GM23338 (cell line): Measurements from ENCODE around the gene UNC93B1. TPM values are rescaled to one million over a fixed set of nuclear protein-coding genes. Genes with fewer than 3 reads are reported as not detected.

Experiments used
- ATAC-seq: fragments of 200-7000 bp; cut with Tn5 transposase; 3 replicates; pipeline ENCODE4 v1.9.1; 2020
- DNase-seq: peaks from one replicate; pipeline ENCODE4 v3.0.0-alpha.2; 2015; ENCODE audit warnings: low spot score
- H2AFZ ChIP-seq: fragments of 200-600 bp; sonication (generic); 2 replicates; pipeline ENCODE4 v1.8.0; 2016; ENCODE audit warnings: antibody characterized with exemption, mild to moderate bottlenecking, moderate library complexity
- H3F3A ChIP-seq: fragments of 200-600 bp; sonication (generic); replicated peaks from 2 replicates; pipeline ENCODE4 v1.8.0; 2017; ENCODE audit warnings: antibody characterized with exemption, mixed run types, low read depth
- H3K27ac ChIP-seq: fragments of 200-600 bp; sonication (generic); 2 replicates; pipeline ENCODE4 v1.6.1; 2016; ENCODE audit warnings: low read depth
- H3K27me3 ChIP-seq: fragments of 200-600 bp; sonication (generic); 2 replicates; pipeline ENCODE4 v1.8.0; 2016; ENCODE audit warnings: mild to moderate bottlenecking, mixed run types, moderate library complexity; ENCODE audit not compliant: insufficient read depth
- H3K36me3 ChIP-seq: fragments of 200-600 bp; sonication (generic); 2 replicates; pipeline ENCODE4 v1.8.0; 2016; ENCODE audit warnings: mild to moderate bottlenecking; ENCODE audit not compliant: insufficient read depth
- H3K4me1 ChIP-seq: fragments of 200-600 bp; sonication (generic); 2 replicates; pipeline ENCODE4 v1.8.0; 2016; ENCODE audit warnings: mild to moderate bottlenecking, moderate library complexity; ENCODE audit not compliant: insufficient read depth
- H3K4me2 ChIP-seq: fragments of 200-600 bp; sonication (generic); 2 replicates; pipeline ENCODE4 v1.7.1; 2017; ENCODE audit warnings: mixed run types
- H3K4me3 ChIP-seq: fragments of 200-600 bp; sonication (generic); 2 replicates; pipeline ENCODE4 v1.6.1; 2016; ENCODE audit warnings: mixed run types
- H3K79me2 ChIP-seq: fragments of 200-600 bp; sonication (generic); replicated peaks from 2 replicates; pipeline ENCODE4 v1.8.0; 2017; ENCODE audit warnings: mild to moderate bottlenecking; ENCODE audit not compliant: insufficient read depth
- H3K9me2 ChIP-seq: fragments of 200-600 bp; sonication (generic); 2 replicates; pipeline ENCODE4 v1.8.0; 2017; ENCODE audit not compliant: insufficient read depth
- H4K20me1 ChIP-seq: fragments of 200-600 bp; sonication (generic); replicated peaks from 2 replicates; pipeline ENCODE4 v1.8.0; 2017; ENCODE audit warnings: mild to moderate bottlenecking; ENCODE audit not compliant: insufficient read depth
- H3K27ac Mint-ChIP-seq: 2 replicates; pipeline ENCODE4 v1.8.0; 2020; ENCODE audit warnings: inconsistent platforms, mild to moderate bottlenecking, moderate library complexity, mixed read lengths
- H3K27me3 Mint-ChIP-seq: 3 replicates; pipeline ENCODE4 v1.8.0; 2022; ENCODE audit warnings: low read depth, mild to moderate bottlenecking, moderate library complexity, mixed read lengths, inconsistent platforms; ENCODE audit not compliant: insufficient read depth, poor library complexity
- H3K36me3 Mint-ChIP-seq: 3 replicates; pipeline ENCODE4 v1.8.0; 2021; ENCODE audit warnings: low read depth, mild to moderate bottlenecking, inconsistent platforms, moderate library complexity, mixed read lengths
- H3K4me1 Mint-ChIP-seq: 3 replicates; pipeline ENCODE4 v1.8.0; 2020; ENCODE audit warnings: mild to moderate bottlenecking, inconsistent platforms, mixed read lengths
- H3K4me3 Mint-ChIP-seq: 3 replicates; pipeline ENCODE4 v1.8.0; 2021; ENCODE audit warnings: moderate library complexity, mild to moderate bottlenecking, inconsistent platforms, mixed read lengths
- H3K9me3 Mint-ChIP-seq: 3 replicates; pipeline ENCODE4 v1.8.0; 2020; ENCODE audit warnings: moderate library complexity, mild to moderate bottlenecking, inconsistent platforms, mixed read lengths
- NANOG ChIP-seq: IDR thresholded peaks from 2 replicates; pipeline ENCODE4 v1.6.1; 2016; ENCODE audit warnings: antibody characterized with exemption, borderline replicate concordance
- POLR2AphosphoS5 ChIP-seq: IDR thresholded peaks from 2 replicates; pipeline ENCODE4 v1.6.1; 2016; ENCODE audit warnings: antibody characterized with exemption, low read depth
- REST ChIP-seq: IDR thresholded peaks from one replicate; pipeline ENCODE4 v1.6.1; 2018; ENCODE audit warnings: antibody characterized with exemption; ENCODE audit not compliant: unreplicated experiment
- ZNF462 ChIP-seq: fragments of 250-450 bp; sonication (Bioruptor Pico); IDR thresholded peaks from 2 replicates; pipeline ENCODE4 v1.5.0; 2020; ENCODE audit warnings: mild to moderate bottlenecking, moderate library complexity
- polyA plus RNA-seq: library from polyadenylated mRNA; unstranded; fragments of >200 nt; fragmentation: Nextera tagmentation; extraction: Ambion mirVana; gene quantifications from 2 replicates; pipeline ENCODE4 v1.2.1, GENCODE V29; 2016
- total RNA-seq: library from RNA; depleted of rRNA; stranded (reverse); fragments of >200 nt; shearing (Covaris generic); gene quantifications from 2 replicates; pipeline ENCODE4 v1.2.3, GENCODE V29; 2014

UNC93B1 gene
- total and polyA plus RNA-seq, 2 experiments from 2014 or later: 16.2 to 34.4 TPM

- no peak for TF ChIP-seq ZNF462 (CRISPR knock-in tag)
Observed at GRCh38 chr11:68008381-68009337, 4.8 kb upstream of the UNC93B1 start (continued).

GRCh38 chr11:68007498-68008380, 3.8 kb upstream of the UNC93B1 start:
- no peaks in the 10 kb centered on the region for H3K36me3 ChIP-seq
- H3K27ac Mint-ChIP-seq: no peak overlapping the region
- H3K9me3 Mint-ChIP-seq: no peaks in the 10 kb centered on the region; the same call in 2 of the 3 replicates
- DNase-seq: no peak
- H3K4me3 ChIP-seq: no peak overlapping the region
- no peaks in the 10 kb centered on the region for H3K79me2 ChIP-seq
- 0 out of 2 replicates have a peak, but pooled peaks cover 7% of the 10 kb centered on the region for H3F3A ChIP-seq
- H3K27me3 ChIP-seq: no peaks in the 10 kb centered on the region
- no peak overlapping the region for H3K4me2 ChIP-seq
- no peaks in the 10 kb centered on the region for H3K9me2 ChIP-seq
- no peak overlapping the region for H3K4me3 Mint-ChIP-seq
- H3K27ac ChIP-seq: no peak overlapping the region
- no peak overlapping the region for H2AFZ ChIP-seq
- H4K20me1 ChIP-seq: no peaks in the 10 kb centered on the region
- no peak for ATAC-seq
- peaks cover 16% of the 10 kb centered on the region for H3K4me1 ChIP-seq
- H3K27me3 Mint-ChIP-seq: peaks cover 15% of the 10 kb centered on the region
- H3K36me3 Mint-ChIP-seq: no peaks in the 10 kb centered on the region; the same call in 2 of the 3 replicates
- H3K4me1 Mint-ChIP-seq: peaks cover 31% of the 10 kb centered on the region
- TF ChIP-seq NANOG (no peak), POLR2AphosphoS5 (no peak), REST (no peak)
